Mucosa of gallbladder (tissue), 1 donor: ENCODE measurements around the gene RALA. TPM values are rescaled to one million over a fixed set of nuclear protein-coding genes. Genes with fewer than 3 reads are reported as not detected.

Experiments used
- DNase-seq: peaks from one replicate; pipeline ENCODE4 v3.0.0-alpha.2; 2020; ENCODE audit warnings: low spot score
- total RNA-seq: library from RNA; stranded (reverse); gene quantifications from one replicate; pipeline ENCODE4 v1.2.1, GENCODE V29; 2021
- donor health status: DM: no; HTN: no; CAD: no.

The RALA gene, protein sequence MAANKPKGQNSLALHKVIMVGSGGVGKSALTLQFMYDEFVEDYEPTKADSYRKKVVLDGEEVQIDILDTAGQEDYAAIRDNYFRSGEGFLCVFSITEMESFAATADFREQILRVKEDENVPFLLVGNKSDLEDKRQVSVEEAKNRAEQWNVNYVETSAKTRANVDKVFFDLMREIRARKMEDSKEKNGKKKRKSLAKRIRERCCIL
- 46.7 TPM for total RNA-seq

DNA sequence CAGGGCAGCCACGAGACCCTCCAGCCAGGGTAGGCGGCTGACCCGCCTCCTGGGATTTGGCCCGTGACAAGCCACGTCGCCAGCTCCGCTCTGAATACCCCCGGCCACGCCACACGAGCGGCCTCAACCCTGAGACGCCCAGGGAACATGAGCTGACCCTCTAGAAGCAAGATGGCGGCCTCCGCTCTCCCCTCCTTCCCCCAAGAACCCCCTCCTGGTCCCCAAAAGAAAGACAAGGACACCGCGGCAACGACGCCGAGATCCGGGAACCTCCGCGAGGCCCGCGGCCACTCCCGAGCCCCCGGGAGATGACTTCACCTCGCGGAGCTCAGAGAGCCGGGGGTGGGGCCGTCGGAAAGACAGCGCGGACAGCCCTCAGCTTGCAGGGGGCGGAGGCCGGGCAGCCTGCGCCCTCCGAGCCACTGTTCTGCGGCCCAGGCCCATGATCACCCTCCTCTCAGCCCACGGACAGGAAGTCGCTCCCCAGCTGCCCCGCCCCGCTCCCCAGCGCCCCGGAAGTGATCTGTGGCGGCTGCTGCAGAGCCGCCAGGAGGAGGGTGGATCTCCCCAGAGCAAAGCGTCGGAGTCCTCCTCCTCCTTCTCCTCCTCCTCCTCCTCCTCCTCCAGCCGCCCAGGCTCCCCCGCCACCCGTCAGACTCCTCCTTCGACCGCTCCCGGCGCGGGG lies at the start of gene RALA:
Gene RALA, plus strand, starts transcription at position 526 of the 685 bp plus-strand sequence. CDS start 63,096 bp downstream, outside the sequence.
- peak; percentile 92 for DNase-seq

DNA sequence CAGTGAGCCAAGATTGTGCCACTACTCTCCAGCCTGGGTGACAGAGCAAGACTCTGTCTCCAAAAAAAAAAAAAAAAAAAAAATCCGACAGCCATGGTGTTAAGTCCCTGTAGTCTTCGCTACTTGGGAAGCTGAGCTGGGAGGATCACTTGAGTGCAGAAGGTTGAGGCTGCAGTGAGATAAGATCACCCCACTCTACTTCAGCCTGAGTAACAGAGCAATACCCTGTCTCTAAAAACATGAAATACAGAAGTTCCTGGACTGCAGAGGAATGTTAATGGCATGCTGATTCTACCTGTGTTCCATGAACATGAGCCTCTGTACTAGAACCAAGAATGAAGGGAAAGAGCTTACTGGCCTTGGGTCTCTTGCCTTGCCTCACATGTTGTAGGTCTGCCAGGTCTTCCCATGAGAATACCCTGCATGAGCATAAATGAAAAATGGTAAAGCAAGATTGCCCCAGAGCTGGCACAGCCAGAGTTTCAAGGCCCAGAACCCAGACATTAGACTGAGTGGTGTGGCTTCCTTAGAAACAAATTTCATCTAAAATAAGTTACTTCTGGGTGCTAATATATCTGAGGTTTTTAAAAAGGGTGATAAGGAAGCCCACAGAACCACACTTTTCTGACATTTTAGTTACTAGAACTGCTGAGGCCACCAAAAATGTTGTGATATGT lies 48.6 kb upstream of the RALA start:
- no peak for DNase-seq

DNA sequence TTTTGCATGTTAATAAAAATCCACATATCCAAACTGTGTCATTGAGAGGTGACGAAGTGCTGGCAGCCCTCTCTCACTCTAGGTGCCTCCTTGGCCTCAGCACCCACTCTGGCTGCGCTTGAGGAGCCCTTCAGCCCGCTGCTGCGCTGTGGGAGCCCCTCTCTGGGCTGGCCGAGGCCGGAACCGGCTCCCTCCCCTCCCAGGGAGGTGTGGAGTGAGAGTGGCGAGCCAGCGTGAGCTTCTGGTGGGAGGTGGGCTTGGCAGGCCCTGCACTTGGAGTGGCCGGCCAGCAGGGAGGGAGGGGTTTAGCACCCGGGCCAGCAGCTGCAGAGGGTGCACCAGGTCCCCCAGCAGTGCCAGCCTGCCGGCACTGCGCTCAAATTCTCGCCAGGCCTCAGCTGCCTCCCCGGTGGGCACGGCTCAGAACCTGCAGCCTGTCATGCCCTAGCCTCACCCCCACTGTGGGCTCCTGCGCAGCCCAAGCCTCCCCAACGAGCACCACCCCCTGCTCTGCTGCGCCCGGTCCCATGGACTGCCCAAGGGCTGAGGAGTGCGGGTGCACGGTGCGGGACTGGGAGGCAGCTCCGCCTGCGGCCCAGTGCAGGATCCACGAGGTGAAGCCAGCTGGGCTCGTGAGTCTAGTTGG lies 46.0 kb upstream of the RALA start:
- no peak for DNase-seq

DNA sequence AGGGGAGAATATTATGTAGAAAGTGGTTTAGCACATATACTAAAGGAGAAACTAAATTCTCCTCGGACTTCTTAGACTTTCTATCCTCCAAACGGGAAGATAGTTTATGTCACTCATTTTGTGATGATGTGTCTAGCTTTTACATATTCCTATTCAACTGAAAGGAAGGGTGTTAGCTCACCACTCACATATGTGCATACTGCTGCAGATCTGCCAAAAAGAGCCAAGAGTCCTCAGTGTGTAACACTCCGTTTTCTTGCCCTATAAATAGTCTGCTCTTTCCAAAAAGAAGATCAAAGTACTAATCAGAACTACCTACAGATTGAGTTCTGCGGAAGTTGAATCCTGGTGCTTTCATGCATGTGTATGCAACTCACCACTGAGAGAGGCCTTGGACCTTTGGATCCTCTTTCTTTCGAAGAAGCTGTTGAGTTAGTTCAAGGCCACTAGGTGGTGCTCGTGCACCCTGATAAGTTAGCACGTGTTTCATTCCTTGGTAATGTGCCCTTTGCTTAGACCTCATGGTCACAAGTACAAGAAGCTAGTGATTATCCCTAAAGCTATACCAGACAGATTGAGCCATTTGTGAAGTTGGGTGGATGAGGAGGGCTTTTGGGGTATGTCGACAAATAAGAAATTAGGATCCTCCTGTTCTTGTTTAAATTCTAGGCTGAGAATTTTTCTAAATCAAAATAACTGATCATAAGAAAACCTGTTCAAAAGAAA lies 43.1 kb upstream of the RALA start:
- peak; percentile 91 for DNase-seq

DNA sequence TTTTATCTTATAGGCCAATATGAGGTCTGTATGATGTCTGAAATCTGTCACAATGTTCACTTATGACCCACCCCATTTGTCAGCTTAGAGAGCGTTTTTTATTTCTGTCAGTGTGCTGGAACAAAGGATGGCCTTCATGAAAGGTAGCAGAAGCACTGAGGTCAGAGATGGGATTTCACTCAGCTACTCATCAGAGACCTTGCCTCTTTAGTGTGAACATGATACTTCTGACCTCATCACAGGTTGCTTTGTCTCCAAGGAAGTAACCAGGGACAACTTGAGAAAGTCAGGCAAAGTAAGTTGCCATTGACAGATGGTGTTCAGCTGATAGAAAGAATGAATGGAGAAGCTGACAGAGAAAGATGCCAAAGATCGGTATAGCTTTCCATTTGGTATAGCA lies 40.8 kb upstream of the RALA start:
- DNase-seq = no peak

DNA sequence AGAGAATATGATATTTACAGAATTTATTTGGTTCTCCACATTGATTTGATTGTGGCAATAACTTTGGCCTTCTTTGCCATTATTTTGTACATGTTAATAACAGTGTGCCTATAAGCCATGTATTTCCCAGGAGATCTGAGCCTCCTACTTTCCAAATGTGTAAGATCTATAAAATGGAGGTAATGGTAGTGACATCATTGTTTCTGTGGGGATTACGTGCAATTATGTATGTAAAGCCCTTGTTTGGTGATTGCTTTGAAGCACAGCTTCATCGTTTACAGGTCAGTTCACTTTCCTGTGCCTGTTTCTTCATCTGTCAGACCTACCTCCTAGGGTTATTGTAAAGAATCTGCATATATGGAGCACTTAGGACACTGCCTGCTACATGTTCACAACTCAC lies 39.8 kb upstream of the RALA start:
- DNase-seq = no peak

DNA sequence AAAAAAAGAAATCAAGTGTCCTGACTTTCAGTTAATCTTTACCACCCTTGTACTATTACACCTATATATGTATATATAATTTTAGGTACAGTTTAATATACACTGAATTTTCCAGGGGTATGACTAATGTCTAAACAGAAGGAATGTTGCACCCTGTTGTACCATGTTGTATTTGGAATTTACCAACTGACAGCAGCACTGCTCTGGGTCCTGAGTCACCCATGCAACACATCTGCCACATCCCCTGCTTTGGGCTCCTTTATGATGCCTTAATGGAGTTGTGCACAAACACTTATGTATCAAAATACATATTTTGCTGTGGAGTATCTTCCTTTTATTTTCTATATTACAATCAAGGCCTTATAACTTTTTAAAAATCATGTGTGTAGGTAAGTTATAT lies 36.0 kb upstream of the RALA start:
- no peak for DNase-seq

DNA sequence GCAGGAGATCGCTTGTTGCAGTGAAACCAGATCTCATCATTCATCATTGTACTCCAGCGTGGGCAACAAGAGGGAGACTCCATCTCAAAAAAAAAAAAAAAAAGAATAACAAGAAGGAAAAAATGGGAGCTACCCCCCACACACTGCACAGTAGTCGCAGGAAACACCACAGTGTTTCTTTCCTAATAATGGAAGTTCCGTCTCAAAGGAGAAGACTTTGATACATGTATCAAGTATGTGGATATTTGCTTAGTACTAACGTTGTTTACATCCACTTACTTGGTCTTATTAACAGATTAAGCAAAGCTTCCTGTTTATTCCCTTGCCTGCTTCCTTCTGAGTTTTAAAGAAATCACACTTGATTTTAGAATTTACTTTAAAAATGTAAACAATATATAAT lies 35.0 kb upstream of the RALA start:
- no peak for DNase-seq

DNA sequence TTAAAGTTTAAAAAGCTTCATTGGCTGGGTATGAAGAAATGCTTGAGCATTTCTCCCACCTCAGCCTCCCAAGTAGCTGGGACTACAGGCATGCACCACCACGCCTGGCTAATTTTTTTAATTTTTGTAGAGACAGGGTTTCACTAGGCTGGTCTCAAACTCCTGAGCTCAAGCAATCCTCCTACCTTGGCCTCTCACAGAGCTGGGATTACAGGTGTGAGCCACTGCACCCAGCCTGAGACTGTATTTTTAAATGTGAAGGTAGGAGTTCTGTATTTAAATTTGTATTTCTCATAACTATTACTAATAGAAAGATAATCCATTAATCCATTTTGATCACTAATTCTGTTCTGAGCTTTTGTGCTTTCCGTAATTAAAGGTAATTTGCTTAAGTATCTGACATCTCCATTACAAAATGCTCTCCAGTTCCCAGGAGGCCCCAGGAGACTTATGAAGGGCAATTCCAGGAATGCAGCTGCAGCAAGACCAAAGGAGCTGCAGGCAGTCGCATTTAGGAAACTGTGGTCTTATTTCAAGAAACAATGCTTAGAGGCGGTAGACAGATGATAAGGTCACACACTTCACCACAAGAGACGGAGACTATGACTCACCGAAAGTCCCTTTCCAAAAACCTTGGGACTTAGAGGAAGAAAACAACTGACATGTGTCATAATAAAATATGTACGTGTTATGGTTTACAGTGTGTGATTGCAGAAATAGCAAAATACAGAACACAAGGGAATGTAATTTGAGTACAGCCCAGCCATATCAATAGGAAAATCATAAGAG lies 33.9 kb upstream of the RALA start:
- no peak for DNase-seq

DNA sequence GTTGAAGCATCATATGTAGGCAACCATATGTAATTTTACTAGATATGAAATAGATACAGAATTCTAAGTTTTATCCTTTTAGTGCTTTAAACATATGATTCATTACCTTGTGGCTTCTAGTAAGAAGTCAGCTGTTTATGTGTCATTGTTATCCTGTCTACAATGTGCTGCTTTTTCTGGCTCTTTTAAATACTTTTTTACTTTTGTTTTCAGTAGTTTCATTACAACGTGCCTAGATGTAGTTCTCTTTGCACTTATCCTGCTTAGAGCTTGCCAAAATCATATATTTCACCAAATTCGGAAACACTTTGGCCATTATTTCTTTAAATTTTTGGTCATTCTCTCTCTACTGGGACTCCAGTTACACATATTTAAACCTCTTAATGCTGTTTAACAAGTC lies 30.8 kb upstream of the RALA start:
- no peak for DNase-seq

DNA sequence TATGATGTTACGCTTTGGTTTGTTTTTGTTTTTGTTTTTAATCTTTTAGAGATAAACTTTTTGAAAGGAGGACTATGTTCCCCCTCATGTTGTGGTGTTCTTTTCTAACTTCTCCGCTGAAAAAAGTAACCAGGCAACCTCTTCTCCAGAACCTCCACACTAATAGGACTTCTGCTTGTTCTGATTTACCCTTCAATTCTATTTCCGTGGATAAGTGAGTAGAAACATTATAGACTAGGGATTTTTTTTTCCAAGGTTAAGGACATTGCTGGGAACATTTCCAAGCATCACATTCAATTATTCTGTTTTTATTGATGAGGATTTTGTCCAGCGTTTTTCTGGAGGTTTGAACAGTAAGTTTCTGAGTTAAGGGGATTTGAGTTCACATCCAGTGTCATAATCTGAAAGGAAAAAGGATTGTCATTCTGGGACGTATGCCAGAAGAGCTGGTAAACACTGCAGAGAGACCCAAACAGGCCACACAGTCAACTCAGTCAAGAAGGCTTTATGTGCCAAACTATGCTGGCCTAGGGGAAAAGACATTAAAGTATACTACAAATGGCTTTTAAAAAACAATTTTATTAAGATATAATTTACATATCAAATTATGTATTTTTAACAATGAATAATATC lies 28.3 kb upstream of the RALA start:
- no peak for DNase-seq

DNA sequence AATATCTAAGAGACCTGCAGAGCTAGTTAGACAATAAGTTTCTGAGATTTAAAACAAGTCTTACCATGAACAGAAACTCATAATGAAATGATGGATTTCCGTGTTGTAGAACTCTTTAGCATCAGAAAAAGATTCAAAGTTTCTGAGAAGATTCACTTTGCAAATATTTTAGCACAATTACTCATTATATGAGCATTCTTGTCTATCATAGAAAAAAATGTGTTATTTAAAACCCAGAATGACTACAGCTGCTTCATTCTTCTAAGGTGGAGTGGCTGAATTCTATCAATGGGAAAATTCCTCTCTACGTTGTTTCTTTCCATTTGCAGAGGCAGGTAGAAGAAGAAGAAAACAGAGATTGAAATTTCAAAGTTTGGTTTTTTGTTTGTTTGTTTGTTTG lies 21.0 kb upstream of the RALA start:
- DNase-seq = no peak

DNA sequence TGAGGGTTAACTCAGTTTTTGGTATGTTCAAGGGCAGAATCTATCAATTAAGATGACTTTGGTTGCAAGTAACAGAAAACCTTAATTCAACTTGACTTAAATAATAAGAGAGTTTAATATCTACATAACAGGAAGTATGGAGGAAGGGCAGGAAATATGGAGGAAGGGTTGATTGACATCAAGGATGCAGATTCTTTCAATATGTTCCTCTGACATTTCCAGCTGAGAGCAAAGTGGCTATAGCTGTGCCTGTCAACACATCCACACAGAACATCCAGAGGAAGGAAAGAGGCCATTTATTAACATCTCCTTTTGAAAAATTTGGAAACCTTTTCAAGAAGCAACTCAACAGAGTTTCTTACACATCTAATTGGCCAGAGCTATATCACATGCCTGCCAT lies 19.4 kb upstream of the RALA start:
- no peak for DNase-seq

DNA sequence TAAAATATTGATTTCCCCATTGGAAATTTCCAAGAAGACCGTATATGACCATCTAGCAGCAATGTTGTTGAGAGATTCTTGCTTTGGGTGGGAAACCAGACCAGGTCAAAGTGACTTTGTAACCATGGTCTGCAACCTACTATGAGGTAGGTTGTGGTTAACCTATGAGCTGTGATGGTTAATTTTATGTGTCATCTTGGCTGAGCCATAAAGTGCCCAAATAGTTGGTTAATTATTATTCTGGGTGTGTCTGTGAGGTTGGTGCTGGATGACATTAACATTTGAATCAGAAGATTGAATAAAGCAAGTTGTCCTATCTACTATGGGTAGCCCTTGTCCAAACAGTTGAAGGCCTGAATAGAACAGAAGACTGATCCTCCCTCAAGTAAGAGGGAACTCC lies 18.3 kb upstream of the RALA start:
- no peak for DNase-seq

DNA sequence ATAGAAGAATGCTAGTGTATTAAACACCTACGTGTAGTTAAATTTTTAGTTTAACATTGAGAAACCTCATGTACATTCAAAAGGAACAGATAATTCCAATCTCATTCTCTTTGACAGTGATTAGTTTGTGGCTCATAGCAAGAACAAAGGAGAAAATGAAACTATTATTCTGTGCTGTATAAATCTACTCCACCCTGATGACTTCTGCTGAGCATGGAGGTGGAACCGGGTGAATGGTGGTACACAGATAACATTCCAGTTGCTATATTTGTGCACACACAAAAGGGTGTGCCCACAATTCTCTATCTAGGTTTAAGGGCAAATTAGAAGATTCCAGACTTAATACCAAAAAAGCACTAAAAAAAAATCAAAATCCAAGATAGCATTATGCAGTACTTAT lies 17.0 kb upstream of the RALA start:
- DNase-seq = no peak

DNA sequence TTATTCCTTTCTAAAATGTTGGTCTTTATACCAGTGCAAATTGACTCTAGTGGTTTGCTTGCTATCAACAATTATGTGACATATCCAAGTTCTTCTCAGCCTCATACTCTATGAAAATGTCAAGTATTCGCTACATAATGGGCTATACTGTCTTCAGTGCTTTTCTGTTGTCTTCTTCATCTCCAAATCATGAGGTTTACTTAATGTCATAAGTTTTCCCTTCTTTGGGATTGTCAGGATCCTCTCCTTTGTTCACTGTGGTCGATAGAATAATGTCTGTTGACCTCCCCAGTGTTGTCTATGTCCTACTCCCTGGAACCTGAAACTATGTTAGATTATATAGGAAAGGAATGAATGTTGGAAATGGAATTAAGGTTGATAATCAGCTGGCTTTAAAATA lies 16.4 kb upstream of the RALA start:
- no peak for DNase-seq

DNA sequence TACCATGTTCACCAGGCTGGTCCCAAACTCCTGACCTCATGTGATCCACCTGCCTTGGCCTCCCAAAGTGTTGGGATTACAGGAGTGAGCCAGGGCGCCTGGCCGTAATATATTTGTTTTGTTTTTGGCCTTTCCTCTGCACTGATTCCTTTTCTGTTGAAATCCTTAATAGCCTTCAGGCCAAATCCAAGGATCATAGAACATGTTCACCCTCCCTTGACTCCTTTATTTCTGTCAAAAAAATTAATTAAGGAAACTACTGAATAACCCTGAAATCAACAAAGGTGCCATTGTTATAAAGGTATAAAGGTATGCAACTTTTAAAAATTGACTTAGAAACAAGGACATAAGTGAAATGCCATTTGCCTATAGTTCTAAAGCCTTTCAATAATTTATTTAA lies 15.5 kb upstream of the RALA start:
- no peak for DNase-seq

DNA sequence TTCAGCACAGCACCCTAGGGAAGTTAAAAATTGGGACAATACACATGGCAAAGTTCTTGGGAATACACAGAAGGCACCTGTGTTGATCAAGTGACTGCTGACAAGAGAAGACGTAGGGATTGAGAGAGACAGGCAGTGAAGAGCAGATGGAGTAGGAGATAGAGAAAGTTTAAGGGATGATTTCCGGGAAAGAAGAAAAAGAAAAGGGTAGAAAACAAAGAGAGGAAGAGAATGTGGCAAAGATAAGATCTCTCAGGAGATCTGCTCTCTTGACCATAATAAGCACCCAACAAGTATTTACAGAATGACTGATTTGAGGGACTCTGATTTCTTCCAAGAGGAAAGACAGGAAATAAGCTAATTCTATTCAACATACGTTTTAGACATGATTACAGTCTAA lies 15.1 kb upstream of the RALA start:
- no peak for DNase-seq

DNA sequence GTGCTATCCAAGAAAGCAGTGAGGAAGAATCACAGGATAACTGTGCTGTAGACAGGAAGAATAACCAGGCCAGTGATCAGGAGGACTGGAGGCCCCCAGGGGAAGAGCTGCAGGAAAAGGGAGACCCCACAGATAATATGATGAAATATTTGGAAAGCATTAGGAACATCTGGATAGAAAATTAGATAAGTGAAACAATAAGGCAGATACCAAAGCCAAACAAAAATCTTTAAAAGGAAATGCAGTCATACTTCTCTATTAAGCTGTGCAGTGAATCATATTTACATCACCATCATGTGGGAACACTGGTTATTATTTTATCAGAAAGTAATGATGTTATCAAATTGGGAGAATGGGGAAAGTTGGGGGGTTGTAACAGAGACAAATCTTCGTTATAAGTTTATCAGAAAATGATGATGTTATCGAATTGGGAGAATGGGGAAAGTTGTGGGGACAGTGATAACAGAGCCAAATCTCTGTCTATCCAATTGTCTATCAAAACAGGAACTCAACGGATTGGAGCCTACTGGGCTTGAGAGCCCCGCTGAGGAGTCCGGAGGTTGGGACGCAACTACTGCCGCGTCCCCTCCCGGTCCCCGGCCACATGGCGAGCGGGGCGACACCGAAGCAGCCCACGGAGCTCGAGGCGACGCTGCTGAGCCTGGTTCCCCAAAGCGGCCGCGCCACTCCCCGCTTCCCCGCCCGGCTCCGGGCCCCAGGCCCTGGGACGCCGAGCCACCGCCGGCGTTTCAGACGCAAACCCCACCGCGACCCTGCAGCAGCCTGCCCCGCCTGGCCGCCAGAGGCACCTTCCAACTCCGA lies 14.0 kb upstream of the RALA start:
- no peak for DNase-seq

DNA sequence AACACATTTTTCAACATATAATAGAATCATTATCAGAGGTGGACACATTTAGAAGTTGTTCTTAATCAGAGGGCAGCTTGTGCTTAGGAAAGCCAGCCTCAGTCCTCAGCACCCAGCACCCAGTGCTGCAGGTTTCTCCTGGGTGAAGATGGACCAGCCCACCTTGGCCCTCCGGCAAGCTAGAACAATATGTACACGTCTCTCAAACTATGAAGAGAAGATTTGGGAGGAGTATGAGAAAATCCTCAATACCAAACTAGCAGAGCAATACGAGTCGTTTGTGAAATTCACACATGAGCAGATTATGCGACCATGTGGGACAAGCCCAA lies 13.5 kb upstream of the RALA start:
- no peak for DNase-seq
